ENCODE data around the gene OGT. TPM values are rescaled to one million over a fixed set of nuclear protein-coding genes. Genes with fewer than 3 reads are reported as not detected.

Gene OGT
- polyA plus RNA-seq, 3 donors, result 11.7 to 310 (median 14.0) TPM

GRCh38 chrX:71619986-71620385 lies 87.1 kb downstream of the OGT start:
- Histone ChIP-seq H3K27ac (ENCODE audit: low read depth in 1 of 2, low read length in 2 of 2) (no peak overlapping the region), H4K20me1 (ENCODE audit: insufficient read depth, low read length) (no peaks in the 10 kb centered on the region), H3K79me2 (ENCODE audit: insufficient read depth, low read length) (no peaks in the 10 kb centered on the region), H3K4me3 (replicated peaks in 1 of 3; ENCODE audit: low read depth in 2 of 3, low read length in 3 of 3) (no peak overlapping the region), H3K9me3 (replicated peaks in 1 of 2; ENCODE audit: control insufficient read depth in 1 of 2, insufficient read depth in 1 of 2, low read length in 2 of 2) (no peaks in the 10 kb centered on the region), H2AFZ (ENCODE audit: insufficient read depth, low read depth, low read length, poor library complexity, severe bottlenecking) (no peak overlapping the region), H3K4me1 (ENCODE audit: control insufficient read depth in 1 of 2, insufficient read depth in 2 of 2, low read length in 2 of 2) (peaks cover 18 to 20% of the 10 kb centered on the region in 2 donors), H3K27me3 (ENCODE audit: control insufficient read depth in 2 of 2, insufficient read depth in 2 of 2, low read length in 2 of 2) (no peaks in the 10 kb centered on the region), H3K36me3 (replicated peaks in 1 of 2; ENCODE audit: control insufficient read depth in 1 of 2, insufficient read depth in 2 of 2, low read length in 2 of 2) (no peaks in the 10 kb centered on the region), H3K4me2 (replicated peaks; ENCODE audit: extremely low read depth, low read length, poor library complexity, severe bottlenecking) (no peak overlapping the region), H3K9ac (ENCODE audit: insufficient read depth, low read length, poor library complexity, severe bottlenecking) (no peak overlapping the region)
- H3K27me3 Mint-ChIP-seq (ENCODE audit: low read depth in 3 of 3), result peaks cover 0 to 8% (median 2%) of the 10 kb centered on the region in 3 donors
- H3K9me3 Mint-ChIP-seq, result peaks cover 0 to 2% (median 0%) of the 10 kb centered on the region in 7 donors
- DNase-seq, result no peak
- WGBS (ENCODE audit: insufficient coverage), result no CpG with 5 or more reads among the region's 1 CpG
- TF ChIP-seq CTCF (IDR thresholded peaks at IDR 0.05), result no peak
- intact Hi-C loops (cut with micrococcal nuclease), result no loop called here
- peaks cover 19% of the 10 kb centered on the region for H3K4me1 Mint-ChIP-seq
- peaks cover under 1 to 6% of the 10 kb centered on the region in 2 donors for H3K36me3 Mint-ChIP-seq
- H3K4me3 Mint-ChIP-seq, result no peak overlapping the region
- peak overlapping the region in 1 of 7 donors; percentile 49 for H3K27ac Mint-ChIP-seq

GRCh38 chrX:71621603-71622002 lies 88.7 kb downstream of the OGT start:
- intact Hi-C loops (cut with micrococcal nuclease), result no loop called here
- Histone ChIP-seq H3K4me1 (ENCODE audit: control insufficient read depth in 1 of 2, insufficient read depth in 2 of 2, low read length in 2 of 2) (peaks cover 18 to 20% of the 10 kb centered on the region in 2 donors), H4K20me1 (ENCODE audit: insufficient read depth, low read length) (no peaks in the 10 kb centered on the region), H3K27ac (ENCODE audit: low read depth in 1 of 2, low read length in 2 of 2) (no peak overlapping the region), H3K27me3 (ENCODE audit: control insufficient read depth in 2 of 2, insufficient read depth in 2 of 2, low read length in 2 of 2) (no peaks in the 10 kb centered on the region), H3K9me3 (replicated peaks in 1 of 2; ENCODE audit: control insufficient read depth in 1 of 2, insufficient read depth in 1 of 2, low read length in 2 of 2) (no peaks in the 10 kb centered on the region), H2AFZ (ENCODE audit: insufficient read depth, low read depth, low read length, poor library complexity, severe bottlenecking) (no peak overlapping the region), H3K4me3 (replicated peaks in 1 of 3; ENCODE audit: low read depth in 2 of 3, low read length in 3 of 3) (no peak overlapping the region), H3K9ac (ENCODE audit: insufficient read depth, low read length, poor library complexity, severe bottlenecking) (no peak overlapping the region), H3K4me2 (replicated peaks; ENCODE audit: extremely low read depth, low read length, poor library complexity, severe bottlenecking) (no peak overlapping the region), H3K36me3 (replicated peaks in 1 of 2; ENCODE audit: control insufficient read depth in 1 of 2, insufficient read depth in 2 of 2, low read length in 2 of 2) (no peaks in the 10 kb centered on the region), H3K79me2 (ENCODE audit: insufficient read depth, low read length) (no peaks in the 10 kb centered on the region)
- Mint-ChIP-seq H3K27ac (no peak overlapping the region), H3K4me1 (peaks cover 19% of the 10 kb centered on the region), H3K9me3 (peaks cover 0 to 2% (median 0%) of the 10 kb centered on the region in 7 donors), H3K27me3 (ENCODE audit: low read depth in 3 of 3) (peaks cover 0 to 6% (median 0%) of the 10 kb centered on the region in 3 donors), H3K36me3 (no peaks in the 10 kb centered on the region), H3K4me3 (no peak overlapping the region)
- DNase-seq, result no peak
- 79% methylated on average over 3 of the region's 6 CpGs for WGBS (ENCODE audit: insufficient coverage)
- no peak for TF ChIP-seq CTCF (IDR thresholded peaks at IDR 0.05)
